H9 (cell line): Measurements from ENCODE around the gene TADA3. TPM values are rescaled to one million over a fixed set of nuclear protein-coding genes. Genes with fewer than 3 reads are reported as not detected.

Source experiments
- DNase-seq: peaks from one replicate; pipeline ENCODE4 v3.0.0-alpha.2; 2017
- H2AFZ ChIP-seq: one replicate; pipeline ENCODE4 v1.6.1; 2013; ENCODE audit warnings: mild to moderate bottlenecking, low read length, control low read depth, moderate library complexity
- H2AK5ac ChIP-seq: 2 replicates; pipeline ENCODE4 v1.6.1; 2013; ENCODE audit warnings: low read length, control low read depth, mixed read lengths; ENCODE audit not compliant: insufficient read length
- H2BK120ac ChIP-seq: one replicate; pipeline ENCODE4 v1.6.1; 2013; ENCODE audit warnings: low read depth, mild to moderate bottlenecking, low read length, control low read depth, inconsistent platforms; ENCODE audit not compliant: poor library complexity, severe bottlenecking
- H2BK12ac ChIP-seq: 2 replicates; pipeline ENCODE4 v1.6.1; 2013; ENCODE audit warnings: low read length, control low read depth, mixed read lengths, low read depth; ENCODE audit not compliant: insufficient read length
- H2BK15ac ChIP-seq: 2 replicates; pipeline ENCODE4 v1.6.1; 2013; ENCODE audit warnings: low read depth, low read length, control low read depth
- H2BK20ac ChIP-seq: one replicate; pipeline ENCODE4 v1.6.1; 2013; ENCODE audit warnings: low read depth, mild to moderate bottlenecking, low read length, control low read depth, inconsistent platforms; ENCODE audit not compliant: poor library complexity, severe bottlenecking
- H2BK5ac ChIP-seq: 2 replicates; pipeline ENCODE4 v1.6.1; 2013; ENCODE audit warnings: low read length, control low read depth, mixed read lengths; ENCODE audit not compliant: insufficient read length
- H3K14ac ChIP-seq: 2 replicates; pipeline ENCODE4 v1.6.1; 2013; ENCODE audit warnings: low read length, control low read depth; ENCODE audit not compliant: insufficient read depth
- H3K18ac ChIP-seq: 2 replicates; pipeline ENCODE4 v1.6.1; 2013; ENCODE audit warnings: low read depth, mild to moderate bottlenecking, mixed read lengths, low read length, control low read depth; ENCODE audit not compliant: insufficient read length
- H3K23ac ChIP-seq: 2 replicates; pipeline ENCODE4 v1.6.1; 2013; ENCODE audit warnings: low read length, control low read depth, mixed read lengths, low read depth; ENCODE audit not compliant: insufficient read length
- H3K23me2 ChIP-seq: 2 replicates; pipeline ENCODE4 v1.6.1; 2013; ENCODE audit warnings: low read depth, mild to moderate bottlenecking, mixed read lengths, low read length, control low read depth; ENCODE audit not compliant: insufficient read length, poor library complexity, severe bottlenecking
- H3K27ac ChIP-seq: 2 replicates; pipeline ENCODE4 v1.5.1; 2013; ENCODE audit warnings: low read length, control low read depth, mixed read lengths, low read depth; ENCODE audit not compliant: insufficient read length
- H3K27me3 ChIP-seq: 2 replicates; pipeline ENCODE4 v1.6.1; 2013; ENCODE audit warnings: low read length, control low read depth, inconsistent platforms; ENCODE audit not compliant: insufficient read depth
- H3K4ac ChIP-seq: 2 replicates; pipeline ENCODE4 v1.6.1; 2013; ENCODE audit warnings: low read depth, mild to moderate bottlenecking, control low read depth, inconsistent platforms, low read length, moderate library complexity
- H3K4me1 ChIP-seq: 2 replicates; pipeline ENCODE4 v1.6.1; 2013; ENCODE audit warnings: low read length, control low read depth, inconsistent platforms; ENCODE audit not compliant: insufficient read depth
- H3K4me2 ChIP-seq: 2 replicates; pipeline ENCODE4 v1.6.1; 2013; ENCODE audit warnings: low read length, control low read depth, mixed read lengths; ENCODE audit not compliant: insufficient read length, insufficient read depth
- H3K56ac ChIP-seq: 2 replicates; pipeline ENCODE4 v1.6.1; 2013; ENCODE audit warnings: low read depth, mild to moderate bottlenecking, mixed read lengths, low read length, control low read depth; ENCODE audit not compliant: insufficient read length
- H3K79me1 ChIP-seq: 2 replicates; pipeline ENCODE4 v1.6.1; 2013; ENCODE audit warnings: low read depth, mild to moderate bottlenecking, moderate library complexity, low read length, control low read depth, inconsistent platforms; ENCODE audit not compliant: insufficient read depth, poor library complexity, severe bottlenecking
- H3K79me2 ChIP-seq: 2 replicates; pipeline ENCODE4 v1.6.1; 2013; ENCODE audit warnings: low read length, control low read depth, inconsistent platforms; ENCODE audit not compliant: insufficient read depth
- H3K9ac ChIP-seq: 2 replicates; pipeline ENCODE4 v1.6.1; 2013; ENCODE audit warnings: low read length, control low read depth, mixed read lengths; ENCODE audit not compliant: insufficient read length; ENCODE audit errors: extremely low read depth
- H3K9me3 ChIP-seq: one replicate; pipeline ENCODE4 v1.6.1; 2013; ENCODE audit warnings: low read depth, low read length, inconsistent platforms; ENCODE audit not compliant: control insufficient read depth
- H3T11ph ChIP-seq: one replicate; pipeline ENCODE4 v1.6.1; 2013; ENCODE audit warnings: mild to moderate bottlenecking, low read length, control low read depth, inconsistent platforms
- H4K20me1 ChIP-seq: one replicate; pipeline ENCODE4 v1.6.1; 2013; ENCODE audit not compliant: control insufficient read depth, insufficient read length, insufficient read depth
- H4K5ac ChIP-seq: 2 replicates; pipeline ENCODE4 v1.6.1; 2013; ENCODE audit warnings: low read depth, mild to moderate bottlenecking, mixed read lengths, low read length, control low read depth; ENCODE audit not compliant: insufficient read length
- H4K8ac ChIP-seq: replicated peaks from 2 replicates; pipeline ENCODE4 v1.6.1; 2013; ENCODE audit warnings: low read length, control low read depth, mixed read lengths, low read depth; ENCODE audit not compliant: insufficient read length
- H4K91ac ChIP-seq: 2 replicates; pipeline ENCODE4 v1.6.1; 2013; ENCODE audit warnings: low read depth, mild to moderate bottlenecking, moderate library complexity, mixed read lengths, low read length, control low read depth; ENCODE audit not compliant: insufficient read length
- H3K27ac Mint-ChIP-seq, 3 experiments: 2 replicates in 2 of 3; 3 replicates in 1 of 3; pipeline ENCODE4 v1.8.0; 2020 to 2021; ENCODE audit warnings: mixed read lengths in 3 of 3, mild to moderate bottlenecking in 1 of 3, moderate library complexity in 1 of 3
- H3K27me3 Mint-ChIP-seq: 2 replicates; pipeline ENCODE4 v1.8.0; 2021; ENCODE audit warnings: low read depth, mild to moderate bottlenecking, moderate library complexity, mixed read lengths
- H3K36me3 Mint-ChIP-seq, 3 experiments: 2 replicates in 2 of 3; 3 replicates in 1 of 3; pipeline ENCODE4 v1.8.0; 2020 to 2021; ENCODE audit warnings: low read depth in 3 of 3, mixed read lengths in 3 of 3; ENCODE audit not compliant: insufficient read depth in 1 of 3
- H3K4me1 Mint-ChIP-seq, 2 experiments: 2 replicates each; pipeline ENCODE4 v1.8.0; 2020; ENCODE audit warnings: mixed read lengths in 2 of 2
- H3K4me3 Mint-ChIP-seq, 2 experiments: 2 replicates in 1 of 2; 3 replicates in 1 of 2; pipeline ENCODE4 v1.8.0; 2020 to 2021; ENCODE audit warnings: mild to moderate bottlenecking in 2 of 2, mixed read lengths in 2 of 2, moderate library complexity in 1 of 2
- H3K9me3 Mint-ChIP-seq, 2 experiments: 2 replicates in 1 of 2; 3 replicates in 1 of 2; pipeline ENCODE4 v1.8.0; 2020; ENCODE audit warnings: mild to moderate bottlenecking in 2 of 2, mixed read lengths in 2 of 2, moderate library complexity in 1 of 2
- WGBS: extraction: QIAGEN DNeasy Blood & Tissue Kit; methylation state at CpG from one replicate; pipeline ENCODE4 v1.1.7; 2013; ENCODE audit warnings: missing lambda C conversion rate, low lambda C conversion rate, mixed read lengths; ENCODE audit not compliant: insufficient read length; ENCODE audit errors: extremely low coverage; 5-methylcytosine and 5-hydroxymethylcytosine counted together
- total RNA-seq: library from RNA; stranded (reverse); gene quantifications from 2 replicates; pipeline ENCODE4 v1.2.1, GENCODE V29; 2021
- TF ChIP-seq, protein P1 (sequence below): fragments of 200-600 bp; sonication (generic); conservative IDR thresholded peaks from 3 replicates; pipeline ENCODE4 v1.8.0; 2021; ENCODE audit warnings: antibody characterized with exemption, mild to moderate bottlenecking

TADA3 gene
- total RNA-seq, 1 experiment from 2014 or later, result 49.8 TPM

GRCh38 chr3:9825451-9826040, 33.3 kb upstream of the TADA3 start:
- no peak overlapping the region for H2BK120ac ChIP-seq
- H3K9ac ChIP-seq, result no peak overlapping the region
- H3K27me3 ChIP-seq, result no peaks in the 10 kb centered on the region
- H2BK12ac ChIP-seq, result no peak overlapping the region
- no peaks in the 10 kb centered on the region for H4K20me1 ChIP-seq
- Mint-ChIP-seq H3K27ac (no peak overlapping the region), H3K9me3 (no peaks in the 10 kb centered on the region), H3K36me3 (no peaks in the 10 kb centered on the region), H3K4me3 (no peak overlapping the region), H3K27me3 (no peaks in the 10 kb centered on the region; the same call in 1 of the 2 replicates), H3K4me1 (peaks cover 14 to 25% of the 10 kb centered on the region in 2 experiments)
- H3T11ph ChIP-seq, result no peak overlapping the region
- H3K4ac ChIP-seq, result no peak overlapping the region
- H3K79me1 ChIP-seq, result no peaks in the 10 kb centered on the region
- no peak overlapping the region for H2AK5ac ChIP-seq
- H4K8ac ChIP-seq, result no peak overlapping the region
- DNase-seq, result no peak
- H3K27ac ChIP-seq, result no peak overlapping the region
- H2AFZ ChIP-seq, result no peak overlapping the region
- H3K4me1 ChIP-seq, result no peaks in the 10 kb centered on the region
- no peak overlapping the region for H3K18ac ChIP-seq
- H3K4me2 ChIP-seq, result no peak overlapping the region
- no peak overlapping the region for H4K91ac ChIP-seq
- H3K23ac ChIP-seq, result no peak overlapping the region
- no peak overlapping the region for H2BK20ac ChIP-seq
- WGBS, result no CpG with 5 or more reads among the region's 14 CpGs
- H3K56ac ChIP-seq, result no peak overlapping the region
- H4K5ac ChIP-seq, result no peak overlapping the region
- no peaks in the 10 kb centered on the region for H3K9me3 ChIP-seq
- no peak overlapping the region for H2BK5ac ChIP-seq
- H3K23me2 ChIP-seq, result no peaks in the 10 kb centered on the region
- H2BK15ac ChIP-seq, result no peak overlapping the region
- TF ChIP-seq, protein P1, sequence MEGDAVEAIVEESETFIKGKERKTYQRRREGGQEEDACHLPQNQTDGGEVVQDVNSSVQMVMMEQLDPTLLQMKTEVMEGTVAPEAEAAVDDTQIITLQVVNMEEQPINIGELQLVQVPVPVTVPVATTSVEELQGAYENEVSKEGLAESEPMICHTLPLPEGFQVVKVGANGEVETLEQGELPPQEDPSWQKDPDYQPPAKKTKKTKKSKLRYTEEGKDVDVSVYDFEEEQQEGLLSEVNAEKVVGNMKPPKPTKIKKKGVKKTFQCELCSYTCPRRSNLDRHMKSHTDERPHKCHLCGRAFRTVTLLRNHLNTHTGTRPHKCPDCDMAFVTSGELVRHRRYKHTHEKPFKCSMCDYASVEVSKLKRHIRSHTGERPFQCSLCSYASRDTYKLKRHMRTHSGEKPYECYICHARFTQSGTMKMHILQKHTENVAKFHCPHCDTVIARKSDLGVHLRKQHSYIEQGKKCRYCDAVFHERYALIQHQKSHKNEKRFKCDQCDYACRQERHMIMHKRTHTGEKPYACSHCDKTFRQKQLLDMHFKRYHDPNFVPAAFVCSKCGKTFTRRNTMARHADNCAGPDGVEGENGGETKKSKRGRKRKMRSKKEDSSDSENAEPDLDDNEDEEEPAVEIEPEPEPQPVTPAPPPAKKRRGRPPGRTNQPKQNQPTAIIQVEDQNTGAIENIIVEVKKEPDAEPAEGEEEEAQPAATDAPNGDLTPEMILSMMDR, result no peak
- no peak overlapping the region; the same call in 1 of the 2 replicates for H3K14ac ChIP-seq
- no peaks in the 10 kb centered on the region for H3K79me2 ChIP-seq
